Measurements from ENCODE around the gene TBCA.

TBCA gene

DNA sequence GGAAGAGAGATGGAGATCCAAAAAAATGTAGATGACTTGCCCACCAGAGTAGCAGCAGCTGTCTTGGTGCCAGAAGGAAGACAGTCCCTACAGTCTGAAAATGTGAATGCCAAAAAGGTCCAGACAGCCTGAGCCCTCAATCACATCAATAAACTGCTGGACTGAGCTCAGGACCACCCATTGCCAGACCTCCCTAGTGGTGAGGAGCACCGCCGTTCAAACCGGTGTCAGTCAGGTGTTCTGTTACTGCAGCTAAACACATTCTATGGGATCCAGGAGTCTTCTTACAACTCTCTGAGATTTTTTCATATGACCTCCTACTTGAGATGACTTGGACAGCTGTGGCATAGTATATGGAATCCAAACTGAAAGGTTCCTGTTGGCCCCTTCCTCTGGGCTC is 105.6 kb downstream of the TBCA start:
- no peaks in the 10 kb centered on the region for H3K79me2 ChIP-seq (ENCODE audit: insufficient read depth, low read depth)
- H3K9ac ChIP-seq = no peak overlapping the region
- H3K27ac ChIP-seq = no peak overlapping the region
- no peaks in the 10 kb centered on the region for H4K20me1 ChIP-seq (ENCODE audit: insufficient read depth)
- no peaks in the 10 kb centered on the region for H3K4me1 ChIP-seq (ENCODE audit: low read depth, poor library complexity, severe bottlenecking)
- H2AFZ ChIP-seq (ENCODE audit: low read depth) = no peak overlapping the region
- no peak for TF ChIP-seq CTCF (conservative IDR thresholded peaks at IDR 0.05; ENCODE audit: low read depth, low read length)
- no peaks in the 10 kb centered on the region for H3K36me3 ChIP-seq (ENCODE audit: insufficient read depth)
- H3K27me3 ChIP-seq (ENCODE audit: insufficient read depth, low read depth) = no peaks in the 10 kb centered on the region
- no peak overlapping the region for H3K4me2 ChIP-seq
- H3K4me3 ChIP-seq (IDR thresholded peaks at IDR 0.05; ENCODE audit: insufficient read depth, low read depth, low read length) = no peak overlapping the region

DNA sequence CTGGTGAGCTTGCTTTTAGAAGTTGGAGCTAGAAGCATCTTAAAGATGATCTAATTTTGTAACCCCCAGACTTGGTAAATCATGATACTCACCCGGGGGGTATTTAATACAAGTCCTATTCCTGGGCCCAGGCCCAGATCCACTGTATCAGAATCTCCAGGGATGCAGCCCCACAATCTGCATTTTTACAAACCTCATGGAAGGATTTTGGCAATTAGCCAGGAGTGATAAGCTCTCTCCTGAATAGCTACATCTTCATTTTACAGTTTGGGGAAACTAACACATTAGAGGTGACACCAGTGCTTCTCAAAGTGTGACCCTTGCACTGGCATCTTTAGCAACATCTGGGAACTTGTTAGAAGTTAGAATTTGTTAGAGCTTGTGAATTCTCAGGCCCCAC is 106.5 kb downstream of the TBCA start:
- Histone ChIP-seq H3K27me3 (ENCODE audit: insufficient read depth, low read depth) (no peaks in the 10 kb centered on the region), H3K9ac (no peak overlapping the region), H3K4me2 (no peak overlapping the region), H2AFZ (ENCODE audit: low read depth) (no peak overlapping the region), H3K4me3 (IDR thresholded peaks at IDR 0.05; ENCODE audit: insufficient read depth, low read depth, low read length) (no peak overlapping the region), H3K4me1 (ENCODE audit: low read depth, poor library complexity, severe bottlenecking) (no peaks in the 10 kb centered on the region), H3K36me3 (ENCODE audit: insufficient read depth) (no peaks in the 10 kb centered on the region), H4K20me1 (ENCODE audit: insufficient read depth) (no peaks in the 10 kb centered on the region), H3K27ac (no peak overlapping the region), H3K79me2 (ENCODE audit: insufficient read depth, low read depth) (no peaks in the 10 kb centered on the region)
- no peak for TF ChIP-seq CTCF (conservative IDR thresholded peaks at IDR 0.05; ENCODE audit: low read depth, low read length)

DNA sequence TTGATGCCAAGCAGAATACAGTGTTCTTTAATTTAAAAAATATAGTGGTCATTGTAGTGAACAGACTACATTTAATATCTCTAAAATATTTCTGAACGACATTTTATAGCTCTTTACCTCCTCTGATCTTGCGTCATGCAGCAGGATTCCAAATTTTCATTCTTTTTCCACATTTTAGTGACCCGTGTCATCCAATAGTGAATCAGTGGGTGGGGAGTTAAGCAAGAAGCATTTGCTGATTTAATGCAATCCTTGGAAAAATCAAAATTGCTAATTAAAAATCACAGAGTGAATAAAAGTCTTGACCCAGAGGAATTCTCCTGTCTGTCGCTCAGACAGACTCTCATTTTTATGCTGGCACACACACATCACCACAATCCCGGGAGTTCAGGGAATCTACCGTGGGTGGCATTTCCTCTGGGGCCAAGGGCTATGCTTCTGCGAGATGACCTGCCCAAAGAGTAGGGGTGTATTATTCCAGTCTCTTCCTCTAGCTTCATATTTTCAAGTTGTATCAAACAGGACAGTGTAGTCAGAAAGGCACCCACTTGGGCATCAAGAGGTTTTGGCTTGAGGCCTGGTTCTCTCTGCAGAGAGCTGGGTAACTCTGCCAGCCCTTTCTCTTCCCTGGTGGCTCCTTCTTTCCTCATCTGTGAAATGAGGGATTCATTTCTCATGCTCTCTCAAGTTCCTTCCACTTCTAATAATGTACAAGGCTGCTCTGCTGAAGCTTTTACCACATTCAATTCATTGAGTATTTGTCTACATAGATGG is 112.9 kb downstream of the TBCA start:
- Histone ChIP-seq H3K4me3 (IDR thresholded peaks at IDR 0.05; ENCODE audit: insufficient read depth, low read depth, low read length) (no peak overlapping the region), H4K20me1 (ENCODE audit: insufficient read depth) (no peaks in the 10 kb centered on the region), H3K27ac (no peak overlapping the region), H3K27me3 (ENCODE audit: insufficient read depth, low read depth) (no peaks in the 10 kb centered on the region), H2AFZ (ENCODE audit: low read depth) (no peak overlapping the region), H3K79me2 (ENCODE audit: insufficient read depth, low read depth) (no peaks in the 10 kb centered on the region), H3K9ac (no peak overlapping the region), H3K4me1 (ENCODE audit: low read depth, poor library complexity, severe bottlenecking) (no peaks in the 10 kb centered on the region), H3K4me2 (no peak overlapping the region), H3K36me3 (ENCODE audit: insufficient read depth) (no peaks in the 10 kb centered on the region)
- TF ChIP-seq CTCF (conservative IDR thresholded peaks at IDR 0.05; ENCODE audit: low read depth, low read length) = no peak

- no peak overlapping the region for H3K27ac ChIP-seq
- H3K4me2 ChIP-seq = no peak overlapping the region
Measured at GRCh38 chr5:77662635-77663034, 113.5 kb downstream of the TBCA start.

More at GRCh38 chr5:77662635-77663034, 113.5 kb downstream of the TBCA start:
- H3K36me3 ChIP-seq (ENCODE audit: insufficient read depth) = no peaks in the 10 kb centered on the region
- H2AFZ ChIP-seq (ENCODE audit: low read depth) = no peak overlapping the region
- H3K4me1 ChIP-seq (ENCODE audit: low read depth, poor library complexity, severe bottlenecking) = no peaks in the 10 kb centered on the region
- no peaks in the 10 kb centered on the region for H3K79me2 ChIP-seq (ENCODE audit: insufficient read depth, low read depth)
- no peak overlapping the region for H3K4me3 ChIP-seq (IDR thresholded peaks at IDR 0.05; ENCODE audit: insufficient read depth, low read depth, low read length)
- H3K9ac ChIP-seq = no peak overlapping the region
- no peaks in the 10 kb centered on the region for H3K27me3 ChIP-seq (ENCODE audit: insufficient read depth, low read depth)
- no peak for TF ChIP-seq CTCF (conservative IDR thresholded peaks at IDR 0.05; ENCODE audit: low read depth, low read length)
- no peaks in the 10 kb centered on the region for H4K20me1 ChIP-seq (ENCODE audit: insufficient read depth)
